ENCODE data around the gene KAT8. TPM values are rescaled to one million over a fixed set of nuclear protein-coding genes. Genes with fewer than 3 reads are reported as not detected.

Gene KAT8
- total RNA-seq, 1 donor from 2014 or later: 113 TPM

- intact Hi-C loops (cut with DNase I): no loop called here
- no peak overlapping the region for H3K4me3 ChIP-seq
- no peaks in the 10 kb centered on the region for H3K4me1 ChIP-seq
- DNase-seq (ENCODE audit: low spot score in 2 of 2): no peak
- H3K27ac ChIP-seq: no peak overlapping the region
- H3K36me3 ChIP-seq: peaks cover 44 to 58% of the 10 kb centered on the region in 2 donors
- no peaks in the 10 kb centered on the region for H3K27me3 ChIP-seq
- no peak for TF ChIP-seq CTCF (IDR thresholded peaks at IDR 0.05)
- no peaks in the 10 kb centered on the region for H3K9me3 ChIP-seq
Measured at GRCh38 chr16:31131416-31131815, 14.0 kb downstream of the KAT8 start.

- no peak overlapping the region for H3K27ac ChIP-seq
- peaks cover 43 to 54% of the 10 kb centered on the region in 2 donors for H3K36me3 ChIP-seq
- DNase-seq (ENCODE audit: low spot score in 2 of 2): no peak
- H3K4me1 ChIP-seq: no peaks in the 10 kb centered on the region
- no peaks in the 10 kb centered on the region for H3K9me3 ChIP-seq
- H3K27me3 ChIP-seq: no peaks in the 10 kb centered on the region
- intact Hi-C loops (cut with DNase I): no loop called here
- no peak overlapping the region for H3K4me3 ChIP-seq
- no peak for TF ChIP-seq CTCF (IDR thresholded peaks at IDR 0.05)
Measured at GRCh38 chr16:31131841-31132271, 14.4 kb downstream of the KAT8 start.

GRCh38 chr16:31132303-31132979 is 15.0 kb downstream of the KAT8 start:
- DNase-seq (ENCODE audit: low spot score in 2 of 2): no peak
- H3K9me3 ChIP-seq: no peaks in the 10 kb centered on the region
- no peak for TF ChIP-seq CTCF (IDR thresholded peaks at IDR 0.05)
- no peak overlapping the region for H3K27ac ChIP-seq
- H3K36me3 ChIP-seq: peaks cover 37 to 48% of the 10 kb centered on the region in 2 donors
- intact Hi-C loops (cut with DNase I): no loop called here
- no peak overlapping the region for H3K4me3 ChIP-seq
- H3K27me3 ChIP-seq: no peaks in the 10 kb centered on the region
- no peaks in the 10 kb centered on the region for H3K4me1 ChIP-seq

- DNase-seq (ENCODE audit: low spot score in 2 of 2): no peak
- no peak overlapping the region for H3K27ac ChIP-seq
- no peaks in the 10 kb centered on the region for H3K27me3 ChIP-seq
- H3K9me3 ChIP-seq: no peaks in the 10 kb centered on the region
- H3K36me3 ChIP-seq: peaks cover 31 to 42% of the 10 kb centered on the region in 2 donors
- no peak overlapping the region for H3K4me3 ChIP-seq
- TF ChIP-seq CTCF (IDR thresholded peaks at IDR 0.05): no peak
- intact Hi-C loops (cut with DNase I): no loop called here
- H3K4me1 ChIP-seq: peaks cover 0 to 2% of the 10 kb centered on the region in 2 donors
Measured at GRCh38 chr16:31133046-31133501, 15.6 kb downstream of the KAT8 start.

- TF ChIP-seq CTCF (IDR thresholded peaks at IDR 0.05): no peak
- Histone ChIP-seq H3K4me1 (peaks cover 0 to 10% of the 10 kb centered on the region in 2 donors), H3K36me3 (peaks cover 25 to 31% of the 10 kb centered on the region in 2 donors), H3K4me3 (no peak overlapping the region), H3K9me3 (no peaks in the 10 kb centered on the region), H3K27ac (no peak overlapping the region), H3K27me3 (no peaks in the 10 kb centered on the region)
- DNase-seq (ENCODE audit: low spot score in 2 of 2): no peak
- intact Hi-C loops (cut with DNase I): no loop called here
Measured at GRCh38 chr16:31134091-31134571, 16.7 kb downstream of the KAT8 start.
